Activated gamma-delta T cell treated with anti-CD3 and anti-CD28 coated beads, Interleukin-2, amount 50 U/mL, for 16 hours (primary cell): ENCODE data around the gene SCO1.
"Not testable (repeated sequence)": the region's sequence is repeated elsewhere in the genome, so short reads cannot be mapped to it uniquely, and the experiment has no call there.

Experiments used
- DNase-seq: peaks from one replicate; pipeline ENCODE4 v3.0.0-alpha.2; 2020; ENCODE audit warnings: low read depth

Gene SCO1

DNA sequence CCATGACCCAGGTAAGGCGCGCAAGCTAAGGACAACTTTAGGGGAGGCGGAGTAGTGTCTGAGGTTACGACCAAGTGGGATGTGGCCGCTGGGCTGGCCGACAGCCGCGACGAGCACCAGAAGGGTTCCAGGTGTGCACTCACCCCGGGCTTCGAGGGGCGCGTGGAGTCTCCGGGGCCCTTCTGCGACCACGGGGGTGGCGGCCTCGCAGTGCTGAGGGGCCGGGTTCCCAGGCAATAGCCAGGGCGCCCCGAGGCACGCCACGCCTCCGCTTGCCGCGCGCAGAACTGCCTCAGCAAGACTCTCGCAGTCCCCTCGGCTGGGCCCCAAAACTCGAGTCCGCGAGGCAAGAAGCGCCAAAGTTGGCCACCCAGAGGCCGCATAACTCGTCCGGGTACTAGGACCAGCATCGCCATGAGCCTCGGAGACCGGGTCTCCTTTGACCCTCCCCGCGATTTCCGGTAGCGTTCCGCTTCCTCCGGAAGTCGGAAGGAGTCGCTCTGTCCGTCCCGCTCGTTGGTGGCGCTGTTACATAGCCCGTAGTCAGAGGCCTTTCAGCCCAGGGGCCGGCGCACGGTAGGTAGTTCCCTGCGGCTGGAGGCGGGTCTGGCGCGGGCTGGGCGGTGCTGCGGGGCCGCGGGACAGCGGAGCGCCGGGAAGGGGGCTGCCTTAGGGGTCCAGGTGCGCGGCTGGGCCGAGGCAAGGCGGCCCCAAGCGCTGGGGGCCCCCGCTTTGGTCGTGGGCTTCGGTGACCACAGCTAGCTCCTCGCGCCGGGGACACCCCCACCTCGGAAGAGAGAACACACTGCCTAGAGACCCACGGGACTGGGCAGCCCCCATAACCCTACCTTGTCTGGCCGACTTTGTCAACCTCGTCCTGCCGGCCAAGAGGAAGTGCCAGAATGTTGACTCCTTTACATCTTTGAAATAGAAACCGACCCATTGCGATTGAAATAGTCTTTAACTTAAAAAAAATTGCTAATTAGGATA, at the start of gene SCO1, which contains the start of gene ADPRM:
Gene SCO1, minus strand, starts transcription at position 442 of the 990 bp plus-strand sequence. Its CDS starts 26 bp downstream, at position 416.
Gene ADPRM, plus strand, starts transcription at position 503 of the 990 bp plus-strand sequence. CDS start 7,333 bp downstream, outside the sequence.
- peak; percentile 89 for DNase-seq

DNA sequence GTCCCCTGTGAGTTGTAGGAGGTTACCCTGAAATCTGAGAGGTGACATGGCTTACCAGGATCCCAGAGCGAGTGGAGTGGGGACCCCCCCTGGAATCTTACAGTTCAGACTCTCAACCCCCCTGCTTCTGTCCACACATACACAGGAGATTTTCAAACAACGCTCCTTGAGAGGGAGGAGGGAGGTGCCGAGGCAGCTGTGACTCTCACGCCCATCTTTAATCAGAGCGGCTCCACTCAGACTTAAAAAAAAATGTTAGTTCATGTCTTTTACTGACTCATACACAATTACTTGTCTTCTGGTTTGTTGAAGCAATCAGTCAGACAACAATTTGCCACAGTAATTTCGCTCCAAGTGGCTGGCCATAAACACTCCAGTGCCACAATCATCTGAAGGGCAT, 47.9 kb upstream of the SCO1 start:
- DNase-seq, result no peak

DNA sequence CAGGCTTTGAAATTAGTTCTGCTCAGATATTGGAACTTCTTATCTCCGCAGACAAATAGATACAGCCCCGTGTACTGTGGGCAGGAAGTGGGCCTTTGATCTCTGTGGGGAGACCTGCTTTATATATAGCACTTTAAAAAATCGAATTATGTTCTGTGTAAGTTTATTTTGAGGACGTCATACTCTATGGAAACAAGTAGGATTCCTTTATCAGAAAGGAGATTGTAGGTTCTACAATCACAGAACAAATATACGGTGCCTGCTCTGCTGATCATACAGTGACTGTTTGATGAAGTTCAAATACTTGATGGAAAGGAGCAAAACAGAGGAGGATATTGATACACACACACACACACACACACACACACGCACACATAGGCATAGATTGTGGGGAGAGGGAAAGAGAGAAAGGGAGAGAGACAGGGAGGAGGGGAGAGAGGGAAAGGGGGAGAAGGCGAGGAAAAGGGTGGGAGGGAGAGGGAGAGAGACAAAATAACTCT, 47.2 kb upstream of the SCO1 start:
- DNase-seq, result no peak

DNA sequence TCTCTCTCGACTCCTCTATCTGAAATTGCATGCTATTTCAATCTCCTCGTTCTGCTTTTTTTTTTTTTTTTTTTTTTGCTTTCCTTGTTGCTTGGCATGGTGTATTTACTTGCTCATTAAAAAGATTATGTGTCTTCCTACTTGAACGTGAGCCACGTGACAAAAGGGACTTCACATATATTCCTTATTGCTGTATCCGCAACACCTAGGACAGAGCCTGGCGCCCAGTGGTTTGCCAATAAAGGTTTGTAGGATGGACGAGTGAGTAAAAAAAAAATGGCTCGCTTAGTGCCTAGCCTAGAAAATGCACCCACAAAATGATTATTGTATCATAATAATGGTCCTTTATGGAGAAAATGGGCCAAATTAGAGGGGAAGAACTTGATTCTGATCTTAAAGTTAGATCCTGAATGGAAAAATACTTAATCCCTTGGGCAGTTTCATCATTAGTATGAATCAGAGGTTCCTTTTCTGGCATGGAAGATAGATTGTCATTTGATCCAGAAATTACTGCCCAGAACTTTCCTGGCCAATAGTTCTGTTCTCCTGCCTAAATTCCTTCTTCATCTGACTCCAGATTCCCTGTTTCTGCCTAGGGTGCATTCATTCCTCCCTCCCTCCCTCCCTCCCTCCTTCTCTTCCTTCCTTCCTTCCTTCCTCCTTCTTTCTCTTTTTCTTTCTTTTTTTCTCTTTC, 46.1 kb upstream of the SCO1 start:
- no peak for DNase-seq

DNA sequence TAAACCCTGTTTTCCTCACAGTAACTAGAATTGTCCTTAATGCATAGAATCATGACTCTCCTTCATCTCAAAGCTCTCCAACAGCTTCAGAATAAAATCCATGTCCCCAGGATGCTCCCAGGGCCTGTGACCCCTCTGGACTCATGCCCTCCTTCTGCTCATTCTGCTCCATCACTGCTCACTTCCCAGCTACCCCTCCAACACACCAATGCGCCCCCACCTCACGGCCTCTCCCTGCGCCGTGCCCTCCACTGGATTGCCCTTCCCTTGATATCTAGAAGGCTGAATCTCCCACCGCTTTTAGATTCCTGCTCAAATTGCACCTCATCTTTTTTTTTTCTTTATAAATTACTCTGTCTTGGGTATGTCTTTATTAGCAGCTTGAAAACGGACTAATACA, 45.1 kb upstream of the SCO1 start:
- no peak for DNase-seq

DNA sequence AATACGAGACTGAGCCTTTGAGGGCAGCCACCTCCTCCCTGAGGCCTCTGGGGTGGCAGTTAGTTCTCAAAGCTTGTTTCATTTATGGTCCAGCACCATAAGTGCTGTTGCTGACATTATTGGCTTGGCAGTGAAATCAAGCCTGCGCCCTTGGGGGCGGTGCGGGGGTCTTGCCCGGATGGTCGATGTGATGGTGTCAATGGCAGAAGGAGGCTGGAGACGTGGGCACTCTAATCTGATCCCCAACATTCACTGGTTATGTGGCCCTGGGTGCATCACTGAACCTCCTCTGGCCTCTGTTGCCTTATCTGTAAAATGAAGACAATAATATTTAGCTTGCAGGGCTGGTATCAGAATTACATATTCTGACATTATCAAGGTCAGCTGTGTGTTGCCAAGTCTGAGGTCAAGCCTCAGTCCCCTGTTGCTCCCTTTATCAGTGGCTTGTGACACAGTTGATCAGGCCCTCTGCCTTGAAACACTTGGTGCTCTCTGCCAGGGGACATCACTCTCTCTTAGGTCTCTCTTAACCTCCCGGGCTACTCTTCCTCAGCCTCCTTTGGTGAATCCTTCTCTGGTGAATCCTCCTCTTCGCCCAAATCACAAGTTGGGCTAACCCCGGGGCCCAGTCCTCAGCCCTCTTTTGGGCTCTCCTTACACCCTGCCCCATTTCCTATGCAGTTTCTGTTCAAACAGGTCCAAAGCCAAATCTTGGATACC, 44.2 kb upstream of the SCO1 start:
- DNase-seq, result no peak

DNA sequence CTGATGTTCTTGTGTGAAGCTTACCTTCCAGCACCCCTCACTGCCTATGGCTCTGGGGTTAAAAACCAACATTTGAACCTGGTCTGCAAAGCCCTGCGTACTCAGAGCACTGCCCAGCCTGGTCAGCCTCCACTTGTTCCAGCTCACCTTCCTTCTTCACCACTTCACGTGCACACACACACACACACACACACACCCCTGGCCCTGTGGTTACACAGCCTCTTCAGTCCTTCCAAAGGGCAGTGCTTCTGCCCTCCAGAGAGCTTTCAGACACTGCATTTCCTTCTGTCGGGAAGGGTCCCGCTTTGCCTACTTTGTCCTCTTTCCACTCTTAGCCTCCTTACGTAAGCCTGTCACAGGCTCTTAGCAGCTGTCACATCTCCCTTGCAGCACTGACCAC, 42.1 kb upstream of the SCO1 start:
- no peak for DNase-seq

DNA sequence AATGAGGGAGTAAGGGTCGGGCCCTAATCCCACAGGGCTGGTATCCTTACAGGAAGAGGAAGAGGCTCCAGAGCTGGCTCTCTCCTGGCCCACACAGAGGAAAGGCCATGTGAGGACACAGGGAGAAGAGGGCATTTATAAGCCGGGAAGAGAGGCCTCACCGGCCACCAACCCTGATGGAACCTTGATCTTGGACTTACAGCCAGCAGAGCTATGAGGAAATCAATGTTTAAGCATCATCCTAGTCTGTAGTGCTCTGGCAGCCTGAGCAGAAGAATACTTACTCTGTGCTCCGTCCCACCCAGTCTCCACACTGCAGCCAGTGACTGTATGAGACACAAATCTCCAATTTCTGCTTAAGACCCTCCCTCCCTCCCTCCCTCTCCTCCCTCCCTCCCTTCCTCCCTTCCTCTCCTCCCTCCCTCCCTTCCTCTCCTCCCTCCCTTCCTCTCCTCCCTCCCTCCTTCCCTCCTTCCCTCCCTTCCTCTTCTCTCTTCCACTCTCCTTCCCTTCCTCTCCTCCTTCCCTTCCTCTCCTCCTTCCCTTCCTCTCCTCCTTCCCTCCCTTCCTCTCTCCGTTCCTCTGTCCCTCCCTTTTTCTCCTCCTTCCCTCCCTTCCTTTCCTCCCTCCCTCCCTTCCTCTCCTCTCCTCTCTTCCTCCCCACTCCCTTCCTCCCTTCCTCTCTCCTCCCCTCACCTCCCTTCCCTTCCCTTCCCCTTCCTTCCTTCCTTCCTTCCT, 41.4 kb upstream of the SCO1 start:
- no peak for DNase-seq

DNA sequence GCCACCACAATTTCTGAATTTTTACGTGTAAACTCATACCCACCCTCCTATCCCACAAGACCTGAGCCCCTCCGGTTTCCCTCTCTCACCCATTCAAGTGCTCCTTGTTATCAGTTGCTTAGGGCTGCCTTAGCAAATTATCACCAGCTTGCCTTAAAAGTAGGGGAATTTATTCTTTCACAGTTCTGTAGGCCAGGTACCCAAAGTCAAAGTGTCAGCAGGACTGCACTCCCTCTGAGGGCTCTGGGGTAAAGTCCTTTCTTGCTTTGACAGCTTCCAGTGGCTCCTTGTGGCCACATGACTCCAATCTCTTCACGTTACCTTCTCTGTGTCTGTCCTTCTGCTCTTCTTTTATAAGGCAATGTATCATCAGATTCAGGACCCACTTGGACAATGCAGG, 40.4 kb upstream of the SCO1 start:
- no peak for DNase-seq

DNA sequence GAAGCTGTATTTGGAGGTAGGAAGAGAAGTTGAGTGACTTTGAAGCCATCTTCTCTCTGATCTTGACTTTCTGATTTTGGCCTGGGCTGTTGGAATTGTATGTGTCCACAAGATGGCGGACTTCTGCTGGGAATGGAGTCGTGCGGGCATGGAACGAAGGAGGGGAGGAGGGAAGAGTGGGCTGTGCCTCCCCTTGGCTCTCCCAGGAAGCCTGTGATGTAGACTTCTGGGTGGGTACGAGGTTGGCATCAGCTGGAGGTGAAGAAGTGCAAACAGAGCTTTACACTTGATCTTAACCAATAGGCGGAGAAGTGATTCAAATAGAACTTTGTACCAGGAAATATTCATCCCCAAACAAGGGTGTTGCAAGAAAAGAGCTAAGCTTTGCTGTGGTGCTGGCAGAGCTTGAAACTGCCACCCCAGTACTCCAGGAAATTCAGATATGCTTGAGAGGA, 39.9 kb upstream of the SCO1 start:
- no peak for DNase-seq

DNA sequence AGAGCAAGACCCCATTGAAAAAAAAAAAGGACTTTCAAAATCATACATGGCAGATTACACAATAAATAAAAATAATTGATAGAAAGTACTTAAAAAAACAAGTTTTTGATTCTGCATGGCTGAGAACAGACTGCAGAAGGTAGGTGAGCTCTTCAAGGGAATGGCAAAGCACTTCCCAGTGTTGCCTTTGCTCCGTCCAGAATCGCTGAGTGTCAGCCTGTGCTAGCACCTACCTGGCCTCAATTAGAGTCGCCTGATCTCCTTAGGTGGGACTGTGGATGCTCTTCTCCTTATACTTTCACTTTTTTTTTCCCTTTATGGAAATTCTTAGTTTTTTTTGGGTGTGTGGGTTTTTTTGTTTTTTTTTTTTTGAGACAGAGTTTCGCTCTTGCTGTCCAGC, 38.5 kb upstream of the SCO1 start:
- no peak for DNase-seq

DNA sequence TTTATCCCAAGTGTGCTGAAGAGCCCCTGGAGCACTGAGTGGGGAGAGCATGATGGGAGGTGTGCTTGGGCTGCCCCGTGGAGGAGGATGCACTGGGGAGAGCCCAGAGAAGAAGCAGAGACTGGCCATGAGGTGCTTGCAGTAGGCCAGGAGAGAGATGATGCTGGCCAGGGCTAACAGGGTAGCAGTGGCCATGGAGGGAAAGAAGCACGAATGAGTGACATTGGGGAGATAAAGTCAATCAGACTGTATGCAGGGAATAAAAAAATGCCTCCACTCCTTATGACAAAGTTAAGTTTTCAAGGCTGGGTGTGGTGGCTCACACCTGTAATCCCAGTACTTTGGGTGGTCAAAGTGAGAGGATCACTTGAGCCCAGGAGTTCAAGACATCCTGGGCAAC, 37.9 kb upstream of the SCO1 start:
- DNase-seq, result no peak

DNA sequence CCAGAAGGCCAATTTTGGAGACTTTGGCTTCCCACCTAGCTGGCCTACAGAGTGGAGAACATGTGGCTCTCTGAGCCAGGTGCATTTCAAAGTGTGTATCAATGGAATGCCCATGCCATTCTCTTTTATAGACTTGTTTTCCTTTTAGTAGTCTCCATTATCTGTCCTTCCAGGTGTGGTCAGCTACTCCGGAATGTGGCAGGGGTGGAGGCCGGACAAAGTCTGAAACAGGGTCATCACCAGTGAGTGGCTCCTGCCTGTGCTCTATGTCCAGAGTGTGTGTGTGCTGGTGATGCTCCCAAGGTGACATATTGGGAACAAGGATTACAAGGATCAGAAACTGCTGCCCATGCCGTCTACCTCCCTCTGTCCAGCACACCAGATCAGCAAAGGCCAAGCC, 36.3 kb upstream of the SCO1 start:
- no peak for DNase-seq

DNA sequence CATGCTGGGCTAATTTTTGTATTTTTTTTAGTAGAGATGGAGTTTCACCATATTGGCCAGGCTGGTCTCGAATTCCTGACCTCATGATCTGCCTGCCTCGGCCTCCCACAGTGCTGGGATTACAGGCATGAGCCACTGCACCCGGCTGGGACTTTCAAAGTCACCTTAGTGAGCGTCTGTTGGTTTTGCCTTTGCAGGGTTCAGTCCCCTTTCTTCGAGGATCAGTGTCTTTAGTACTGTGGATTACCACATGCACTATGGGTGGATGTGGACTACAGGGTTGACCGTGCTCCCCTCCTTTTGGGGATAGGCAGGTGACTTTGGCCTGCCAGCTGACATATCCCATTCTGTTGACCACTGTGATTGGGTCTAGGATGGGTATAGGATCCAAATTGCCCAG, 34.8 kb upstream of the SCO1 start:
- not testable (repeated sequence) for DNase-seq

DNA sequence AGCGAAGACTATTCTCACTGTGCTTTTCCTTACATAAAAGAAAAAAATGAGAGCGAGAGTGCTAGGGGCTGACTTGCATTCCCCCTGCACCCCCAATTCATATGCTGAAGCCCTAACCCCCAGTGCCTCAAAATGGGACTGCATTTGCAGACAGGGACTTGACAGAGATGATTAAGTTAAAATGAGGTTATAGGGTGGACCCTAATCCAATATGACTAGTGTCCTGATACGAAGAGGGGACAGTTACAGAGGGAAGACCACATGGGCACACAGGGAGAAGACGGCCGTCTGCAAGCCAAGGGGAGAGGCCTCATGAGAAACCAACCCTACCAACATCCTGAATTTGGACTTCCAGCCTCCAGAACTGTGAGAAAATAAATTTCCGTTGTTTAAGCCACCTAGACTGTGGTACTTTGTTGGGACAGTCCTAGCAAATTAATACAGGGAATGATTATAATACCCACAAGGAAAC, 34.1 kb upstream of the SCO1 start:
- DNase-seq, result no peak

DNA sequence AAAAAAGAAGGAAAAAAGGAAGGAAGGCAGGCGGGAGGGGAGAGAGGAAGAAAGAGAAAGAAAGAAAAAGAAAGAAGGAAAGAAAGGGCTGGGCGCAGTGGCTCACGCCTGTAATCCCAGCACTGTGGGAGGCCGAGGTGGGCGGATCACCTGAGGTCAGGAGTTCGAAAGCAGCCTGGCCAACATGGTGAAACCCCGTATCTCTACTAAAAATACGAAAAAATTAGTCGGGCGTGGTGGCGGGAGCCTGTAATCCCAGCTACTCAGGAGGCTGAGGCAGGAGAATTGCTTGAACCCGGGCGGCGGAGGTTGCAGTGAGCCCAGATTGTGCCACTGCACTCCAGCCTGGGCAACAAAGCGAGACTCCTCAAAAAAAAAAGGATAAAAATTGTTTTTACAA, 32.9 kb upstream of the SCO1 start:
- not testable (repeated sequence) for DNase-seq

DNA sequence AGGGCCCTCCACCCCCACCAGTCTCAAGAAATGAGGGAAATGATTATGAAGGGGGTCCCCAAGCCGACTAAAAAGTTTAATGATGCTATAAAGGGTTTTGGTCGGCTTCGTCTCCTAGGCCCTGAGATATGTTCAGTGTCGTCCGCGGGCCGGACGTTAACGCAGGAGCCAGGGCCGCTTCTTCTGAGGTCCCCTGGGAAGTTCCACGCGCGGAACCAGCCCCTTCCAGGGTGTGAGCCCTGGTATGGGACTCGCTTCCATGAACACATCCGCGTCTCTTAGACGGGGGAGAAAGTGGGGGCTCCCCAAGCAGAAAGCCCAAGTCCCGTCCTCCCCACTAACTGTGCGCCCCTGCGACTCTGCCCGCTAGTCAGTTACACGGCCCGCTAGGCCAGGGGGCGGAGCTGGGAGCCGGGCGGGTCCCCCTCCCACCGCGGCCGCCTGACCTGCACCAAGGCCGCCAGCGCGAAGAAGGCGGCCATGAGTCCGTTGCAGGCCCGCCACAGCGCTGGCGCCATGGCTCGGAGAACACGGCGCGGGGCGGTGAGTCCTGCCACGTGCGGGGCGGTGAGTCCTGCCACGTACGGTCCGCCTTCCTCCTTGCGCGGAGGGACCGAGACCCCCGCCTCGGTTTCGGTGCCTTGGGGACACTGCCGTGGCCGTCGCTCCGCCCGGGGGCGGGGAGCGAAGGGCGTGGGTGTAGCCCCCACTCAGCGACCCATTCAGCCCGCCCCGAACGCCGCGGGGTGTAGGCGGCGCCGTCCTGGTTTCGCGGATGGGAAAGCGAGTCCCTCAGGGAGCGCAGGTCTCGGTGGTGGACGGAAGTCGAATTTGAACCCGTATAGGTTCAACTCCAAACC, 32.2 kb upstream of the SCO1 start, which contains the start of gene TMEM220:
Gene TMEM220, minus strand, starts transcription at position 690 of the 860 bp plus-strand sequence. Its CDS starts 172 bp downstream, at position 518.
- no peak for DNase-seq

DNA sequence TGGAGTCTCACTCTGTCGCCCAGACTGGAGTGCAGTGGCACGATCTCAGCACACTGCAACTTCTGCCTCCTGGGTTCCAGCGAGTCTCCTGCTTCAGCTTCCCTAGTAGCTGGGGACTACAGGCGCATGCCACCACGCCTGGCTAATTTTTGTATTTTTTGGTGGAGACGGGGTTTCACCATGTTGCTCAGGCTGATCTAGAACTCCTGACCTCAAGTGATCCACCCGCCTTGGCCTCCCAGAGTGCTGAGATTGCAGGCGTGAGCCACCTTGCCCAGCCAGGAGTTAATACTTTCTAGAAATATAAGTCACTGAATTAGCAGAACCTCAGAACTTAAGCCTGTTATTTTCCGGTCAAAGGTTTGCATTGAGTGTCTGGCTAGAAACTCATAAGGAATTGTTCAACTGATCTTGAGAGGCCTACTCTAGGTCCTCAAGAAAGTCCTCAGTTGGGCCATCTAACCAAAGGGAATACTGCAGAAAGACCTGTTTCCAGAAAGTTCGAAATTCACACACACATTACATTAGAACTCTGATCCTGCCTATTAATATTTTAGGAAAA, 31.1 kb upstream of the SCO1 start:
- DNase-seq, result no peak

DNA sequence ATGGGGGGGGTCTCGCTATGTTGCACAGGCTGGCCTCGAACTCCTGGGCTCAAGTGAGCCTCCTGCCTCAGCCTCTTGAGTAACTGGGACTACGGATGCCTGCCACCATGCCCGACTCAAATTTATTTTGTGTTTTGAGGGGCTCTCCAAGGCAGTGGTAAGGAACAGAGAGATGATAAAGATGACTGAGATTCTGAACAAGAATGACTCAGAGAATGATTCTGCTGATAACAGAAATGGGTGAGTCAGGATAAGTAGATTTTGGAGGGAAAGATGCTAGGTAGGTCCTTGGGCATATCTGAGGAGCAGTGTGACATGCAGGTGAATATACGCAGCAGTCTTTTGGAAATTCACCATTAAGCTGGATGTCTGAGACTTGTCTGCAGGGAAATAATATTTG, 29.9 kb upstream of the SCO1 start:
- DNase-seq, result no peak

DNA sequence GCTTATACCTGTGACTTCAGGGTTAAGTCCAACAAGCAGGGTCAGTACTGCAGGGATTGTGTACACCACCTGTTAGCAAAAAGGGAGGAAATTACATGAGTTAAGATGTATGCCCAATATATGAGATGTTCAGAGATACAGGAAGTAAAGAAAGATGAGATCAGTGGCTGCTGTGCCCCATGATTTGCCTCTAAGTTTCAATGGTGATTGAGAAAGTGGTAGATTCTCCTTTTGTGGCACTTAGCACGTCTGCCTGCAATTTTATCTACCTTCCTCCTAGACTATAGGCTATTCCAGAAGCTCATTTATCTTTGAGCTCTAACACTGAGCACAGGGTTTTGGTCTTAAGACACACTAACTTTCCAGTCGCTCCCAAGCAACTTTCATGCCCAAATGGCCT, 28.9 kb upstream of the SCO1 start:
- no peak for DNase-seq
